SK-N-SH treated with all-trans-retinoic acid at 6 μM for 48 hours (cell line): Measurements from ENCODE around the gene EPS8L3.
"Not testable (repeated sequence)": the region's sequence is repeated elsewhere in the genome, so short reads cannot be mapped to it uniquely, and the experiment has no call there.

Experiments
- ATAC-seq: fragments of 200-7000 bp; cut with Tn5 transposase; 3 replicates; pipeline ENCODE4 v1.9.1; 2020; ENCODE audit warnings: mild to moderate bottlenecking, moderate library complexity
- CSDC2 ChIP-seq: fragments of 250-450 bp; sonication (Bioruptor Pico); IDR thresholded peaks from 2 replicates; pipeline ENCODE4 v1.5.0; 2020; ENCODE audit warnings: mild to moderate bottlenecking, moderate library complexity
- ESRRG ChIP-seq: fragments of 250-450 bp; sonication (Bioruptor Pico); IDR thresholded peaks from 2 replicates; pipeline ENCODE4 v1.6.1; 2021; ENCODE audit warnings: mild to moderate bottlenecking
- GLIS3 ChIP-seq: fragments of 250-450 bp; sonication (Bioruptor Pico); IDR thresholded peaks from 2 replicates; pipeline ENCODE4 v1.5.0; 2020; ENCODE audit warnings: mild to moderate bottlenecking, moderate library complexity
- OSR1 ChIP-seq: fragments of 250-450 bp; sonication (Bioruptor Pico); IDR thresholded peaks from 2 replicates; pipeline ENCODE4 v1.8.0; 2022; ENCODE audit warnings: moderate library complexity, mild to moderate bottlenecking, inconsistent platforms
- TCF4 ChIP-seq: fragments of 250-450 bp; sonication (Bioruptor Pico); IDR thresholded peaks from 2 replicates; pipeline ENCODE4 v1.8.0; 2021; ENCODE audit warnings: mild to moderate bottlenecking, moderate library complexity, borderline replicate concordance
- ZFP3 ChIP-seq: fragments of 250-450 bp; sonication (Bioruptor Pico); IDR thresholded peaks from 2 replicates; pipeline ENCODE4 v1.5.0; 2020; ENCODE audit warnings: mild to moderate bottlenecking, moderate library complexity
- ZNF565 ChIP-seq: fragments of 450-650 bp; formaldehyde crosslinking; conservative IDR thresholded peaks from 2 replicates; pipeline ENCODE4 v1.5.0; 2020; ENCODE audit warnings: low read depth, mild to moderate bottlenecking, moderate library complexity
- ZNF8 ChIP-seq: fragments of 450-650 bp; formaldehyde crosslinking; IDR thresholded peaks from 2 replicates; pipeline ENCODE4 v1.5.0; 2020; ENCODE audit warnings: mild to moderate bottlenecking, moderate library complexity
- TF ChIP-seq, protein P1 (sequence below): fragments of 250-450 bp; sonication (Bioruptor Pico); IDR thresholded peaks from 2 replicates; pipeline ENCODE4 v1.5.0; 2020; ENCODE audit warnings: mild to moderate bottlenecking, moderate library complexity
- TF ChIP-seq, protein P2 (sequence below): fragments of 250-450 bp; sonication (Bioruptor Pico); IDR thresholded peaks from 2 replicates; pipeline ENCODE4 v1.5.1; 2021; ENCODE audit warnings: mild to moderate bottlenecking, moderate library complexity
- TF ChIP-seq, protein P3 (sequence below): fragments of 250-450 bp; sonication (Bioruptor Pico); IDR thresholded peaks from 2 replicates; pipeline ENCODE4 v1.8.0; 2021; ENCODE audit warnings: low read depth, mild to moderate bottlenecking, moderate library complexity, borderline replicate concordance

EPS8L3 gene

DNA sequence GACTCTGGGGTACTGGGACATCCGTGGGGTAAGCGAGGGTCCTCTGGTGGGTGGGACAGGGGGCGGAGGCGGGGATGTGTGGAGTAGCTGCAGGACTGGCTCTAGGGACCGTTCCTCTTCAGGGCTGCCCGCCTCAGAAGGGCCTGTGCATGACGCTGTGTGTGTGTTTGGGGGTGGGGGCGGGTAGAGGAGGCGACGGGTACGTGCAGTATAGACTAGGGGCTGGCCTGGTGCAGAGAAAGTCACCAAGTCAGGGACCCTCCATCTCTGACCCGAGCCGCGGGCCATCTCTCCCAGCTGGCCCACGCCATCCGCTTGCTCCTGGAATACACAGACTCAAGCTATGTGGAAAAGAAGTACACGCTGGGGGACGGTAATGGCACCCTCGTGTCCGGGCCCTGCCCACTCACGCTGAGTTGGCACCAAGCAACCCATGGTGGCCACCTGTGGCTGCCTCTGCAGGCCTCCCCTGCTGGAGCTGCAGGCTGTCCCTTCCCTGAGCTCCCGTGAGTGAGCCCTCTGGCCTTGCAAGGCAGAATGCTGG lies 51.3 kb downstream of the EPS8L3 start (continued):
- TF ChIP-seq, protein P1, sequence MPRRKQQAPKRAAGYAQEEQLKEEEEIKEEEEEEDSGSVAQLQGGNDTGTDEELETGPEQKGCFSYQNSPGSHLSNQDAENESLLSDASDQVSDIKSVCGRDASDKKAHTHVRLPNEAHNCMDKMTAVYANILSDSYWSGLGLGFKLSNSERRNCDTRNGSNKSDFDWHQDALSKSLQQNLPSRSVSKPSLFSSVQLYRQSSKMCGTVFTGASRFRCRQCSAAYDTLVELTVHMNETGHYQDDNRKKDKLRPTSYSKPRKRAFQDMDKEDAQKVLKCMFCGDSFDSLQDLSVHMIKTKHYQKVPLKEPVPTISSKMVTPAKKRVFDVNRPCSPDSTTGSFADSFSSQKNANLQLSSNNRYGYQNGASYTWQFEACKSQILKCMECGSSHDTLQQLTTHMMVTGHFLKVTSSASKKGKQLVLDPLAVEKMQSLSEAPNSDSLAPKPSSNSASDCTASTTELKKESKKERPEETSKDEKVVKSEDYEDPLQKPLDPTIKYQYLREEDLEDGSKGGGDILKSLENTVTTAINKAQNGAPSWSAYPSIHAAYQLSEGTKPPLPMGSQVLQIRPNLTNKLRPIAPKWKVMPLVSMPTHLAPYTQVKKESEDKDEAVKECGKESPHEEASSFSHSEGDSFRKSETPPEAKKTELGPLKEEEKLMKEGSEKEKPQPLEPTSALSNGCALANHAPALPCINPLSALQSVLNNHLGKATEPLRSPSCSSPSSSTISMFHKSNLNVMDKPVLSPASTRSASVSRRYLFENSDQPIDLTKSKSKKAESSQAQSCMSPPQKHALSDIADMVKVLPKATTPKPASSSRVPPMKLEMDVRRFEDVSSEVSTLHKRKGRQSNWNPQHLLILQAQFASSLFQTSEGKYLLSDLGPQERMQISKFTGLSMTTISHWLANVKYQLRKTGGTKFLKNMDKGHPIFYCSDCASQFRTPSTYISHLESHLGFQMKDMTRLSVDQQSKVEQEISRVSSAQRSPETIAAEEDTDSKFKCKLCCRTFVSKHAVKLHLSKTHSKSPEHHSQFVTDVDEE (CRISPR knock-in tag): no peak
- TF ChIP-seq CSDC2 (CRISPR knock-in tag) (no peak), TCF4 (CRISPR knock-in tag) (no peak), GLIS3 (CRISPR knock-in tag) (no peak), ZNF565 (CRISPR knock-in tag) (no peak), OSR1 (no peak), ESRRG (CRISPR knock-in tag) (no peak)
- TF ChIP-seq, protein P2, sequence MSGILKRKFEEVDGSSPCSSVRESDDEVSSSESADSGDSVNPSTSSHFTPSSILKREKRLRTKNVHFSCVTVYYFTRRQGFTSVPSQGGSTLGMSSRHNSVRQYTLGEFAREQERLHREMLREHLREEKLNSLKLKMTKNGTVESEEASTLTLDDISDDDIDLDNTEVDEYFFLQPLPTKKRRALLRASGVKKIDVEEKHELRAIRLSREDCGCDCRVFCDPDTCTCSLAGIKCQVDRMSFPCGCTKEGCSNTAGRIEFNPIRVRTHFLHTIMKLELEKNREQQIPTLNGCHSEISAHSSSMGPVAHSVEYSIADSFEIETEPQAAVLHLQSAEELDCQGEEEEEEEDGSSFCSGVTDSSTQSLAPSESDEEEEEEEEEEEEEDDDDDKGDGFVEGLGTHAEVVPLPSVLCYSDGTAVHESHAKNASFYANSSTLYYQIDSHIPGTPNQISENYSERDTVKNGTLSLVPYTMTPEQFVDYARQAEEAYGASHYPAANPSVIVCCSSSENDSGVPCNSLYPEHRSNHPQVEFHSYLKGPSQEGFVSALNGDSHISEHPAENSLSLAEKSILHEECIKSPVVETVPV (CRISPR knock-in tag): no peak

DNA sequence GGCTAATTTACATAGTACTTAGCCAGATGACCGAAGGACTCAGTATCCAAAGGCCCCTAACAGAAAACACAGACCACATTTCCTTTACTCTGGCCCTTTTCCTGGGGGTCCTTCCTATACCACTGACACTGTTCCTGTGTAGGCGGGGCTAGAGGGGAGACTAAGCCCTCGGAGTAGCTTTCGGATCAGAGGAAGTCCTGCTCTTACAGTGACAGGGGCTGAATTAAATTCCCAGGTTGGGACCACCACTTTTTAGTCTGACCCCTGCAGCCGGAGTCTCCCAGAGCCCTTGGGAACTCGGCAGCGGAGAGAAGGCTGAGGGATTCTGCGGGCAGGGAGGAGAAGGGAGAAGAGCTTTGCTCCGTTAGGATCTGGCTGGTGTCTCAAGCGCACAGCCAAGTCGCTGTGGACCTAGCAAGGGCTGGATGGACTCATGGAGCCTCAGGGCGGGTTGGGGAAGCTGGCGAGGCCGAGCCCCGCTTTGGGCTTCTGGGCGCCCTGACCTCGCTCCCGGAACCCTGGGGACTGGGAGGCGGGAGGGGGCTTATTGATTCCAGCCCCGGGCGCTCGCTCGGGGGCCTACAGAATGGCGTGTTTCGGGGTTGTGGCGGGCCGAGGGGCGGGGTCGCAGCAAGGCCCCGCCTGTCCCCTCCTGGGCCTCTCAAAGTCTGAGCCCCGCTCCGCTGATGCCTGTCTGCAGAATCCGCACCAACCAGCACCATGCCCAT lies 52.0 kb downstream of the EPS8L3 start, which contains the start of gene GSTM5:
GSTM5 (plus strand) TSS at position 659 of the 728 bp plus-strand sequence; CDS start at position 721, 62 bp downstream.
- not testable (repeated sequence) for ATAC-seq

DNA sequence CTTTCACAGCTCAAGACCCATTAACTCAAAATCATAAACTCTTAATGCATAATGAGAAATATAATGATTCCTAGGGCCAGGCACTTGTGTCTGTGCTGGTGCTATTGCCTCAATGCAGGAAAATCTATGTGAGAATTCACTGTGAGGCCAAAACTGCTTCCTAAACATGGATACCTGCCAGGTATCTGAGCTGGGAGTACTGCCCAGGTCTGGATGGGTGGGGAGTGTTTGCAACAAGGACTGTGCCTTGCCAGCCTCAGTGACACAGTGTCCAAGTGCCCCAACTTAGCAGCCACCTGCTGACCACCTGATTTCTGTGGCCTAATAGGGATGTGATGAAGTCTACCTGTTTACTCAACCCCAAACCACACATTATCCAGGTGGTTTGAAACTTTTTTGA lies 53.9 kb downstream of the EPS8L3 start:
- not testable (repeated sequence) for ATAC-seq

DNA sequence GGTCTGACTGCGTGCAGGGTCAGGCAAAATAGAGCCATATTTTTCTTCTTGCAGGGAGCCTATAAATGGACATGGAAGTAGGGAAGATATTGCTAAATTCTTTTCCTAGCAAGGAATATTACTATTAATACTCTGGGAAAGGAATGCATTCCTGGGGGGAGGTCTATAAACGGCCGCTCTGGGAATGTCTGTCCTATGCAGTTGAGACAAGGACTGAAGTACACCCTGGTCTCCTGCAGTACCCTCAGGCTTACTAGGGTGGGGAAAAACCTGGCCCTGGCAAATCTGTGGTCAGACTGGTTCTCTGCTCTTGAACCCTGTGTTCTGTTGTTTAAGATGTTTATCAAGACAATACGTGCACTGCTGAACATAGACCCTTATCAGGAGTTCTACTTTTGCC lies 54.8 kb downstream of the EPS8L3 start:
- ATAC-seq: not testable (repeated sequence)

DNA sequence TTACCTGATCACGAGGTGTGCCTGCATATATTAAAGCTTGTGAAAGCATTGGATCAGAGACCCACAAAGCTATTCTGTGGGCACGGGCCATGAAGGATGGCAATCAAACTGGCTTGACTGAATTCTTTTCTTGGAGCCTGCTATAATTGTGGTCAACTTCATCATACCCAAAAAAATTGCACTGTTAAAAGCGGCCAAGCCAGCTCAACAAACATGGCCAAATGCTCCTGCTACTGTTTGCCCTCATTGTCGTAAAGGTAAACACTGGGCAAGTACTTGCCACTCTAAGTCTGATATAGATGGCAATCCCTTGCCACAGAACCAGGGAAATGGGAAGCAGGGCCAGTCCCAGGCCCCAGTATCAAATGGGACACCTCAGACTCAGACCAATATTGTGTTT lies 58.3 kb downstream of the EPS8L3 start:
- no peak for TF ChIP-seq ZFP3 (CRISPR knock-in tag)
- no peak for TF ChIP-seq ZNF565 (CRISPR knock-in tag)
- no peak for TF ChIP-seq ESRRG (CRISPR knock-in tag)
- TF ChIP-seq, protein P3, sequence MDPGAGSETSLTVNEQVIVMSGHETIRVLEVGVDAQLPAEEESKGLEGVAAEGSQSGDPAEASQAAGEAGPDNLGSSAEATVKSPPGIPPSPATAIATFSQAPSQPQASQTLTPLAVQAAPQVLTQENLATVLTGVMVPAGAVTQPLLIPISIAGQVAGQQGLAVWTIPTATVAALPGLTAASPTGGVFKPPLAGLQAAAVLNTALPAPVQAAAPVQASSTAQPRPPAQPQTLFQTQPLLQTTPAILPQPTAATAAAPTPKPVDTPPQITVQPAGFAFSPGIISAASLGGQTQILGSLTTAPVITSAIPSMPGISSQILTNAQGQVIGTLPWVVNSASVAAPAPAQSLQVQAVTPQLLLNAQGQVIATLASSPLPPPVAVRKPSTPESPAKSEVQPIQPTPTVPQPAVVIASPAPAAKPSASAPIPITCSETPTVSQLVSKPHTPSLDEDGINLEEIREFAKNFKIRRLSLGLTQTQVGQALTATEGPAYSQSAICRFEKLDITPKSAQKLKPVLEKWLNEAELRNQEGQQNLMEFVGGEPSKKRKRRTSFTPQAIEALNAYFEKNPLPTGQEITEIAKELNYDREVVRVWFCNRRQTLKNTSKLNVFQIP (CRISPR knock-in tag): no peak
- no peak for TF ChIP-seq ZNF8 (CRISPR knock-in tag)
- no peak for ATAC-seq

DNA sequence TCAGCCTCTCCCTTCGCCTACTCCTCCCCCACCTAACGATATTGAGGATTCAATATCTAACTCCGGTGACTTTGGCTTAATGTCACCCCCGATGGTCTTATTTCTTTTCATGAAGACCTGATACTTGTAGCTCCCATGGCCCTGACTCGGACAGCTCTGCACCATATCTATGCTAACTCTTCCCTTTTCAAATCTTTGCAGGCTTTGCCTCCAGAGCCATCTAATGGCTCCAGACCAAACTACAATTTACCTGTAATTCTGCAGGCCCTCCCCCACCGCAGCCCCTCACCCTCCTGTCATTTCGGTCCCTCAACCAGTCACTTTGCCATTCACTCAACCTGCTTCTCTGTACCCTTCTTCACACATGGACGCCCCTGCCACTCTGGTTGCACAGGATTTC lies 59.5 kb downstream of the EPS8L3 start:
- TF ChIP-seq GLIS3 (CRISPR knock-in tag): no peak
- TF ChIP-seq, protein P3 (CRISPR knock-in tag): no peak
- ATAC-seq: no peak

DNA sequence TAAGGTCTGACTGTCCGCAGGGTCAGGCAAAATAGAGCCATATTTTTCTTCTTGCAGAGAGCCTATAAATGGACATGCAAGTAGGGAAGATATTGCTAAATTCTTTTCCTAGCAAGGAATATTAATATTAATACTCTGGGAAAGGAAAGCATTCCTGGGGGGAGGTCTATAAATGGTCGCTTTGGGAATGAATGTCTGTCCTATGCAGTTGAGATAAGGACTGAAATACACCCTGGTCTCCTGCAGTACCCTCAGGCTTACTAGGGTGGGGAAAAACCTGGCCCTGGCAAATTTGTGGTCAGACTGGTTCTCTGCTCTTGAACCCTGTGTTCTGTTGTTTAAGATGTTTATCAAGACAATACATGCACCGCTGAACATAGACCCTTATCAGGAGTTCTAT lies 60.8 kb downstream of the EPS8L3 start:
- ATAC-seq: not testable (repeated sequence)
